ENCODE measurements around the gene NRG3.
A peak's percentile ranks its signal among the peaks of the same experiment; 100 is the strongest.

Gene NRG3

GRCh38 chr10:82092111-82092510, 217.1 kb downstream of the NRG3 start:
- no peak for TF ChIP-seq CTCF (IDR thresholded peaks at IDR 0.05)

- no peak for TF ChIP-seq CTCF (IDR thresholded peaks at IDR 0.05)
Observed at GRCh38 chr10:82124713-82125112, 249.7 kb downstream of the NRG3 start.

GRCh38 chr10:82128527-82128926, 253.5 kb downstream of the NRG3 start:
- TF ChIP-seq CTCF (IDR thresholded peaks at IDR 0.05), result no peak

- no peak for TF ChIP-seq CTCF (IDR thresholded peaks at IDR 0.05)
Observed at GRCh38 chr10:82136103-82136502, 261.1 kb downstream of the NRG3 start.

- TF ChIP-seq CTCF (IDR thresholded peaks at IDR 0.05), result no peak
Observed at GRCh38 chr10:82144153-82144552, 269.2 kb downstream of the NRG3 start.

- TF ChIP-seq CTCF (IDR thresholded peaks at IDR 0.05), result no peak
Observed at GRCh38 chr10:82148764-82149163, 273.8 kb downstream of the NRG3 start.

- TF ChIP-seq CTCF (IDR thresholded peaks at IDR 0.05), result no peak
Observed at GRCh38 chr10:82149674-82150073, 274.7 kb downstream of the NRG3 start.

GRCh38 chr10:82150123-82150900, 275.3 kb downstream of the NRG3 start:
- peak; percentile 57; the same call in 1 of the 2 replicates for TF ChIP-seq CTCF (IDR thresholded peaks at IDR 0.05)

Data from LNCAP (cell line).